HG03354 (cell line): Measurements from ENCODE around the gene ZC2HC1C.

ENCODE experiments used
- ATAC-seq: cut with Tn5 transposase; IDR thresholded peaks from one replicate; pipeline ENCODE4 v1.9.1; 2021; ENCODE audit warnings: mild to moderate bottlenecking; ENCODE audit not compliant: unreplicated experiment, poor library complexity, severe bottlenecking

Gene ZC2HC1C

GRCh38 chr14:75069121-75069810 lies at the start of gene ZC2HC1C:
ZC2HC1C (plus strand) TSS chr14:75069641; CDS start chr14:75070574, 933 bp downstream.
- peak; percentile 76 for ATAC-seq

- ATAC-seq: no peak
Observed at GRCh38 chr14:75022655-75023054, 46.8 kb upstream of the ZC2HC1C start.

GRCh38 chr14:75023108-75023507 lies 46.3 kb upstream of the ZC2HC1C start:
- no peak for ATAC-seq

- no peak for ATAC-seq
Observed at GRCh38 chr14:75025082-75025481, 44.4 kb upstream of the ZC2HC1C start.

- ATAC-seq: no peak
Observed at GRCh38 chr14:75025876-75026275, 43.6 kb upstream of the ZC2HC1C start.

GRCh38 chr14:75030147-75030546 lies 39.3 kb upstream of the ZC2HC1C start:
- no peak for ATAC-seq

GRCh38 chr14:75032939-75033338 lies 36.5 kb upstream of the ZC2HC1C start:
- ATAC-seq: no peak

- ATAC-seq: no peak
Observed at GRCh38 chr14:75040507-75040906, 28.9 kb upstream of the ZC2HC1C start.

- no peak for ATAC-seq
Observed at GRCh38 chr14:75040959-75041358, 28.5 kb upstream of the ZC2HC1C start.

- ATAC-seq: no peak
Observed at GRCh38 chr14:75041613-75042012, 27.8 kb upstream of the ZC2HC1C start.

- no peak for ATAC-seq
Observed at GRCh38 chr14:75042035-75042434, 27.4 kb upstream of the ZC2HC1C start.

- ATAC-seq: no peak
Observed at GRCh38 chr14:75044322-75044721, 25.1 kb upstream of the ZC2HC1C start.

- no peak for ATAC-seq
Observed at GRCh38 chr14:75044752-75045151, 24.7 kb upstream of the ZC2HC1C start.

- ATAC-seq: no peak
Observed at GRCh38 chr14:75046275-75046674, 23.2 kb upstream of the ZC2HC1C start.

GRCh38 chr14:75046899-75047298 lies 22.5 kb upstream of the ZC2HC1C start:
- no peak for ATAC-seq

- ATAC-seq: no peak
Observed at GRCh38 chr14:75047506-75047905, 21.9 kb upstream of the ZC2HC1C start.

- no peak for ATAC-seq
Observed at GRCh38 chr14:75048101-75048500, 21.3 kb upstream of the ZC2HC1C start.

- no peak for ATAC-seq
Observed at GRCh38 chr14:75049136-75049535, 20.3 kb upstream of the ZC2HC1C start.

GRCh38 chr14:75049731-75050201 lies 19.7 kb upstream of the ZC2HC1C start:
- ATAC-seq: no peak

GRCh38 chr14:75050852-75051555 lies 18.4 kb upstream of the ZC2HC1C start, which contains the start of gene MLH3:
MLH3 (minus strand) TSS chr14:75051467; CDS start chr14:75049655, 1,812 bp downstream.
- peak; percentile 70 for ATAC-seq

GRCh38 chr14:75051556-75051899 lies 17.9 kb upstream of the ZC2HC1C start:
- no peak for ATAC-seq
